Measurements from ENCODE around the gene CCDC174.
"Not testable (repeated sequence)": the region's sequence is repeated elsewhere in the genome, so short reads cannot be mapped to it uniquely, and the experiment has no call there.

CCDC174 gene

GRCh38 chr3:14627815-14628214 is 23.7 kb upstream of the CCDC174 start:
- no peak for FAIRE-seq

DNA sequence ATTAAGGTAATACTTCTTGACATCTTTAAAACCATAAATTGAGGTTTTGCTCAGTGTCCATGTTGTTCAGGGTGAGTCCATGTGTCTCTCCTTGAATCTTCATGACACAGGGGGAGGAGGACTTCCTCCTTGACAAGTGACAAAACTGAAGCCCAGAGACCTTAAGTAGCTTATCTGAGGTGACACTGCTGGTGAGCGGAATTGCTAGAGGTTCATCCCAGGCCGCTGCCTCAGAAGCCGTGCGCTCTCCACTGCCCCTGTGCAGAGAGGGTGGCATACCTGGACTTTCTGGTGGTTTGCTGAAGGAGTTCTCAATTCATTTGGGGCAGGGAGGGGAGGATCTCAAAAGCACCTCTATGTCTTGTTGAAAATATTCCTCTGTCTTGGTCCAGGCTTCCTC is 23.2 kb upstream of the CCDC174 start:
- FAIRE-seq = no peak

DNA sequence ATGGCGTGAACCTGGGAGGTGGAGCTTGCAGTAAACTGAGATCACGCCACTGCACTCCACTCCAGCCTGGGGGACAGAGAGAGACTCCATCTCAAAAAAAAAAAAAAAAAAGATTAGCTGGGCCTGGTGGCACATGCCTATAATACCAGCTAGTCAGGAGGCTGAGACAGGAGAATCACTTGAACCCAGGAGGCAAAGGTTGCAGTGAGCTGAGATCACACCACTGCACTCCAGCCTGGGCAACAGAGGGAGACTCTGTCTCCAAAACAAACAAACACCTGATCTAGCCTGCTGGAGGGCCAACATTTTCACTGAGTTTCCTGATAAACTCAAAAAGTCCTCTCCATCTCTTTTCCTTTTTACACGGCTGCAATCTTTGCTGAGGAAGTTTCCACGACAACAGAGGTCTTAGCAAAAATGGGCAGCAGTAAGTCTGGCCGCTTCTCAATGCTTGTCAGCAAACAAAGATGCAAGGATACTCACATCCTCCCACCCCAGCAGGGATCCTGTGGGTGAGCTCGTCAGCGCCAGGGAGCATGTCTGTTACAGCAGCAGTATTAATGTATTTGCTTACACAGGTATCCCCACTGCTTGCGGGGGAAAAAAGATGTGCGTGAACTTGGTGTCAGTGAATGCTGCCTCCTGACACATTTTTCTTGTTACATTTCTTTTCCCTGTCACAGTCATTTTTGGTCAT is 21.0 kb upstream of the CCDC174 start:
- FAIRE-seq = no peak

- FAIRE-seq = no peak
These were observed 20.5 kb upstream of the CCDC174 start for GRCh38 chr3:14631101-14631497.

GRCh38 chr3:14631687-14632441 is 19.7 kb upstream of the CCDC174 start:
- FAIRE-seq = no peak

DNA sequence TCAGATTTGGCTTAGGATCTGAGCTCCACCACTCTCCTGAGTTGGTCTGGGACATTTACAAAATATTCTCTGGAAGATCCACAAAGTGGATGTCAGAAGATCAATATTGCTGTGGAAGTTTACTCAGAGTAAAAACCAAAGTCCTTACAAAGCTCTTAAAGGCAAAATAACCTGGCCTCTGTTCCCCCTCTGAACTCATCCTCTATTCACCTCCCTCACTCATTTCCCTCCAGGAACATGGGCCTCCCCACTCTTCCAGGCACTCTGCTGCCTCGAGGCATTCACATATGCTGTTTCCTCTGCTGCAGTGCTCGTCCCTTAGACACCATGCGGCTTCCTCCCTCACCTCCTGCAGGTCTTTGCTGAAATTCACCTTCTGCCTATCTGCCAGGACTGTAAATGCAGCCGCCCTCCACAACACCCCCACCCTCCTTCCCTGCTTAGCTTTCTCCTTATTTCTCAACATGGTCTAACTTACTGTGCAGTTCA is 19.1 kb upstream of the CCDC174 start:
- FAIRE-seq = no peak

DNA sequence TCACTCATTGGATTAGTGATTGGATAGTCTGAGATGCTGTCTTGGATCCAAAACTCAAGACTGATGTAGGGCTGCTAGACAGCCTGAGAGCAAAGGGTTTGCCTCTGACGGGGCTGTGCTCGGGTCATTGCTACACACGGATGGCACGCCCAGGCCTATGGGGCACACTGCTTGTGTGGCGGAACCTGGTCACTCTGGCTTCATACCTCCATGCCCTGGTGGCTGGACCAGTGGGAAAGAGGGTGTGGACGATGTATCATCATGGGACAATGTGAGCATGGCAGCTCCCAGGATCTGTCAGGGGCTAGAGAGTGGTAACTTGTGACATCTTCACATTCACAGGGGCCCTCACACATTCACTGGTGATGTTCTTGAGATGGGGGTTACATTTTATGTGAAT is 18.1 kb upstream of the CCDC174 start:
- no peak for FAIRE-seq

- no peak for FAIRE-seq
These were observed 17.6 kb upstream of the CCDC174 start for GRCh38 chr3:14633819-14634424.

DNA sequence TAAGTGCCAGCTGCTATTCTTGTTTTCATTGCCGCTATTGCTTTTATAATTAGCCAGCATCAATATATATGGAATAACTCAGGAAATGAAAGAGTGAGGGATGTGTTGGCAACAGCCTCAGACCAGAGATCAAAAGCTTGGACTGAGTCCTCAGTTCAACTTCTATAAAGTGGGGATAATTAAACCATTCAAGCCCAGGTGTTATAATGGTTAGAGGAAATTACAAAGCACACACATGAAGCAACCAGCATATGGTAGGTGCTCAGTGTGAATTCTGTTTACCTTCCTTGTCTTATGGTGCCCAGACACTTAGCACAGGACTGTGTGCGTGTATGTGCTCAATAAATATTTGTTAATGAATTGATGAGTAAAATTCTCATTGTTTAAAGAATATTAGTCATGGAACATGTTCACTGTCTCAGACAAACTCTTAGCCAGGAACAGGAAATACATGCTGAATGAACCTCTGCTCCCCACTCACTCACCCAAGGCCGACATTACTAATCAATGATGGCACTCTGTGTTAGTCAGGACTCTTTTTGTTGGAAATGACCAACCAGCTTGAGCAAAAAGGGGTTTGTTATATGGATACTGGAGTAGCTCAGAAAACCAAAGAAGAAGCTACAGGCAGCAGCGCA is 16.7 kb upstream of the CCDC174 start:
- FAIRE-seq = no peak

DNA sequence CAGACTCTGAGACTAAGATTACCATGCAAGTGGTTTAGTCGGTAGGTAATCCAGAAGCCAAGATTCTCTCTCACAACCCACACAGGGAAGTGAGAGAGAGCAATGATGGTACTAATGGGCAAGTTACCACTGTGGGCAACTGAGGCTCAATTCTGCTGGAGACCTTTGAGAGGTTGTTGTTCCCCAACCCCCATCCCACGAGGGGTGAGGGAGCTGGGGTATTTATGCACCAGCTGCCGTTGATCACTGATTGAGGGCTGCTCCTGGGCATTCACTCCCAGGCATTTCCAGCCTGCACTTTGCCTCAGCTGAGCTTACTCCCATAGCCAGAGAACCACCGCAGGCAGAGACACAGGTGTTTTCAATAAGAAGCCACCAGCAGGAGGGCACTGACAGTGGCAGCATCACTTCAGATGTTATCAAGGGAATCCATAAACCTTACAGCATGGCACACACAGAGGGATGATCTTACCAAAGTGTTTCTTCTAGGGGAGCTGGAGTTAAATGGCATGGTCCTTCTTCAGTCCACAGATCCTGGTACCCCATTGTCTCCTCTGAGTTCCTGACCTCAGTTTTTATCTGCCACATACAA is 15.0 kb upstream of the CCDC174 start:
- no peak for FAIRE-seq

DNA sequence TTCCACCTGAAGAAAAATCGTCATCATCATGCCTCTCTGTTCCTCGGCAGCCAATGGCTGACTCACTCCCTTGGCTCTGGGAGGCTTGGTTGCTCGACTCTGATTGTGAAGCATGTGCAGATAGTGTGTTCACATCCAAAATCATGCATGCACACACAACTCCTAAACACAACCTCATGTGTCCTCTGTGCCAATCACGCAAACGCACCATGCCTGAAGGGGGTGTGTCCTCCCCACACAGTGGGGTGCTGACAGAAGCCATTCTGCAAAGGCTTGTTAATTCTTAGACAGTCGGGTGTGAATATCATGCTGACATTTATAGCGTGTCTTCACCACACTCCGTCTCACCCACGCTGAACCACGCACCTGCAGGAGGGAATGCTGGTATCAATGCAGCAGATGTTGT is 11.4 kb upstream of the CCDC174 start:
- no peak for FAIRE-seq

DNA sequence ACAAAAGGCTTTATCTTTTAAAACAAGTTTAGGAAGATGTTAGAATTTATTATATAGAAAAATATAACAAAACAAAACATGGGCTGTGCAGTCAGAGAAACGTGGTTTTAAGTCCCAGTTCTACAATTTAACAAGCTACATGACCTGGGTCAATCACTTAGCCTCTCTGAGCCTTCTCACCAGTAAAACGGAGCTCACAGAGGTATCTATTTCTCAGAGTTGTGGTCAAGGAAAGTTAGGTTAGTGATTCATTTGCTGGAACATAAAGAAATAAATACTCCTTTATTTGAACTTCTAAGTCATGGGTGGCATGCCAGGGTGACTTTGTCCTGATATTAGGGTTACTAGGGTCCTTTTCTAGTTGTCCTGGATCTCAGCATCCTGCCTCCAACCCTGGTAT is 10.8 kb upstream of the CCDC174 start:
- FAIRE-seq = no peak

DNA sequence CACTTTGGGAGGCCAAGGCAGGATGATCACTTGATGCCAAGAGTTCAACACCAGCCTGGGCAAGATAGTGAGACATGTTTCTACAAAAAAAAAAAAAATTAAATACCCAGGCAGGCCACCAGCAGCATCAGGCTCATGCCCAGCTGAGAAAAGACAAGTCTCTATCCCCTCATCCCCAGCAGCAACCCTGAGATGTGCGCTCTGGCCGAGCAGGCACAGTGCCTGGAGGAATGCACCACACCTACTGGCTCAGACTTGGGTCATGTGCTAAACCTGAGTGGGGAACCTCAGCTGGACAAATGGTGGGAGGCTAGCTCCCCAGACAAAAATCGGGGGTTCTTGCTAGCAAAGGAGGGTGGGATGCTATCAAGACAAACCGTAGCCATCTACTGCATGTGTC is 10.2 kb upstream of the CCDC174 start:
- FAIRE-seq = no peak

- no peak for FAIRE-seq
These were observed 6.1 kb upstream of the CCDC174 start for GRCh38 chr3:14645453-14645852.

- FAIRE-seq = no peak
These were observed 5.4 kb upstream of the CCDC174 start for GRCh38 chr3:14646131-14646573.

DNA sequence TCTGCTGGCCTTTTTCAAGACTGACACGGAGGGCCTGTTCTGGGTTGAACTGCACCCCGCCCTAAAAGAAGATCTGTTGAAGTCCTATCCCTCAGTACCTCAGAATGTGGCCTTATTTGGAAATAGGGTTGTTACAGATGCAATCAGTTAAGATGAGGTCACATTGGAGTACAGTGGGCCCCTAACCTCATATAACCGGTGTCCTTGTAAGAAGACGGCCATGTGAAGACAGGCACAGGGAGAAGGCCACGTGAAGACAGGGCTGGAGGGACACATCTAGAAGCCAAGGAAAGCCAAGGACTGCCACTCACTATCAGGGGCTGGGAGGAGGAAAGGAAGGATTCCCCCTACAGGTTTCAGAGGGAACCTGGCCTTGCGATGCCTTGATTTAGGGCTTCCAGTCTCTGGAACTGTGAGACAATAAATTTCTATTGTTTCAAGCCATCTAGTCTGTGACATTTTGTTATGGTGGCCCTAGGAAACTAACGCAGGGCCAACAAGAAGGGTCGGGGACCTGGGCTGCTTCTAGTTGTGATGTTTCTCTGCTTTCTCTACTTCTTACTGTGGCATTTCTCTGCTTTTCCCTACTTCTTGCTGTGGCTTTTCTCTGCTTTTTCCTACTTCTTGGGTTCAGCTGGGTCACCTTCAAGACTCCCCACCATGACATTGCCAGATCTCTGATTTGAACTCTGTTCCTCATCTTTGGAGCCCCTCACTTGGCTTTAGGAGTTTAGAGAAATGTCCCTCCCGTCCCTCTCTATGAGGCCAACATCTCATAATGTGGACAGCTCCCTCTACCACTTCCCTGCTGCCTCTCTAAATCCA is 4.8 kb upstream of the CCDC174 start:
- no peak for FAIRE-seq

GRCh38 chr3:14647976-14648955 is 3.3 kb upstream of the CCDC174 start:
- no peak for FAIRE-seq

- no peak for FAIRE-seq
These were observed 2.1 kb upstream of the CCDC174 start for GRCh38 chr3:14649466-14649865.

GRCh38 chr3:14650193-14650592 is 1.4 kb upstream of the CCDC174 start:
- FAIRE-seq = no peak

DNA sequence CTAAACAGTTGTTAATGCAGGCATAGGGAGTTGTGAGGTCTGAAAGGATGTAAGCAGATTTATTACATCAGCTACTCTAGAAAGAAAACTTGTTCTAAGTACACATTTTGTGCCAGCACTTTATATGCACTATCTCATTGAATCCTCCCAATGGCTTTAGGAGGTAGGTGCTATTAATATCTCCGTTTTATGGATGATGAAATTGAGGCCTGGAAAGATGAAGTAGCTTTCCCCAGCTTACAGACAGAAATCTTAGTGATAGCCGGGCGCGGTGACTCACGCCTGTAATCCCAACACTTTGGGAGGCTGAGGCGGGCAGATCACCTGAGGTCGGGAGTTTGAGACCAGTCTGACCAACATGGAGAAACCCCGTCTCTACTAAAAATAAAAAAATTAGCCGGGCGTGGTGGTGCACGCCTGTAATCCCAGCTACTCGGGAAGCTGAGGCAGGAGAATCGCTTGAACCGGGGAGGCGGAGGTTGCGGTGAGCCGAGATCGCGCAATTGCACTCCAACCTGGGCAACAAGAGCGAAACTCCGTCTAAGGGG is 872 bp downstream of the CCDC174 start:
- not testable (repeated sequence) for FAIRE-seq

DNA sequence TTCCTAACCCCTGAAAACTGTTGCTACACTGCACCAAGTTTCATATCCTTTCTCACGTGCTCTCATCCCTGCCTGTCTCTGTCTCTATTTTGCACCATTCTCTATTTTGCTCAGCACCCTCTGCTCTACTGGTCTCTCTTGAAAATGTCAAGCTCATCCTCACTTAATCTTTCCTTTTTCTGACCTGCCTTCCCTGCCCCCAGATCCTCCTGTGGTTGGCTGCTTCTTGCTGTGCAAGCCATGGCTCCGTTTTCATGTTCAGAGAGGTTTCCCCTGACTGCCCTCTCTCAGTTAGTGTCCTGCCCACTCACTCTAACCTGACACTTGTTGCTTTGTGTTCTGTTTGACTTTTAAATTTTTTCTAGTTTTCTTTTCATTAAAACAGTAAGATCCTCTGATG is 6.0 kb downstream of the CCDC174 start:
- no peak for FAIRE-seq
